ENCODE results near the gene MS4A7. TPM values are rescaled to one million over a fixed set of nuclear protein-coding genes. Genes with fewer than 3 reads are reported as not detected.

The MS4A7 gene
- total RNA-seq = 2.1 TPM

GRCh38 chr11:60378354-60378753, at the start of gene MS4A7:
Gene MS4A7, plus strand, starts transcription at chr11:60378532. Its CDS starts 4,610 bp downstream, at chr11:60383142.

GRCh38 chr11:60396382-60396781, 18.1 kb downstream of the MS4A7 start, which contains the start of gene MS4A14:
Gene MS4A14, plus strand, starts transcription at chr11:60396459. Its CDS starts 120 bp downstream, at chr11:60396579.

GRCh38 chr11:60429272-60429671, 50.9 kb downstream of the MS4A7 start, which contains the start of gene MS4A5:
Gene MS4A5, plus strand, starts transcription at chr11:60429572. Its CDS starts 103 bp downstream, at chr11:60429675.

Other genes with a start within 250 kb of the MS4A7 start
- 2.5 TPM for gene MS4A6A, start 195.4 kb upstream of the MS4A7 start, total RNA-seq
- not detected for gene MS4A4E, start 135.4 kb upstream of the MS4A7 start, total RNA-seq
- 2.1 TPM for gene MS4A4A, start 97.9 kb upstream of the MS4A7 start, total RNA-seq
- gene MS4A6E, start 51.3 kb upstream of the MS4A7 start, total RNA-seq = not detected
- gene MS4A14, start 17.9 kb downstream of the MS4A7 start, total RNA-seq = not detected
- gene MS4A5, start 51.0 kb downstream of the MS4A7 start, total RNA-seq = not detected
- gene MS4A1, start 77.3 kb downstream of the MS4A7 start, total RNA-seq = 0.23 TPM
- not detected for gene MS4A12, start 114.2 kb downstream of the MS4A7 start, total RNA-seq
- not detected for gene MS4A13, start 136.9 kb downstream of the MS4A7 start, total RNA-seq